NCI-H146 treated with DMSO at 0.1 percent for 48 hours (cell line): Measurements from ENCODE around the gene DDX10.

Source experiments
- DNase-seq: peaks from one replicate; lab custom pipeline; 2025; ENCODE audit not compliant: unreplicated experiment; lab: John Stamatoyannopoulos, UW

Gene DDX10

GRCh38 chr11:108901359-108901758 is 236.5 kb downstream of the DDX10 start:
- DNase-seq: no peak

- no peak for DNase-seq
These were observed 237.2 kb downstream of the DDX10 start for GRCh38 chr11:108902027-108902469.

GRCh38 chr11:108904480-108904879 is 239.6 kb downstream of the DDX10 start:
- no peak for DNase-seq

- no peak for DNase-seq
These were observed 241.5 kb downstream of the DDX10 start for GRCh38 chr11:108906329-108906728.

- DNase-seq: no peak
These were observed 242.0 kb downstream of the DDX10 start for GRCh38 chr11:108906826-108907225.

- DNase-seq: no peak
These were observed 244.2 kb downstream of the DDX10 start for GRCh38 chr11:108909041-108909440.

- no peak for DNase-seq
These were observed 245.1 kb downstream of the DDX10 start for GRCh38 chr11:108909921-108910320.

GRCh38 chr11:108912581-108912980 is 247.7 kb downstream of the DDX10 start:
- DNase-seq: no peak

GRCh38 chr11:108913204-108913603 is 248.3 kb downstream of the DDX10 start:
- no peak for DNase-seq

GRCh38 chr11:108914211-108914610 is 249.3 kb downstream of the DDX10 start:
- no peak for DNase-seq

GRCh38 chr11:108914981-108915380 is 250.1 kb downstream of the DDX10 start:
- DNase-seq: no peak

GRCh38 chr11:108915666-108916065 is 250.8 kb downstream of the DDX10 start:
- DNase-seq: no peak

GRCh38 chr11:108916290-108916689 is 251.4 kb downstream of the DDX10 start:
- no peak for DNase-seq

GRCh38 chr11:108916935-108917334 is 252.1 kb downstream of the DDX10 start:
- DNase-seq: no peak

GRCh38 chr11:108921211-108921610 is 256.3 kb downstream of the DDX10 start:
- DNase-seq: no peak

GRCh38 chr11:108922241-108922640 is 257.4 kb downstream of the DDX10 start:
- DNase-seq: no peak

GRCh38 chr11:108923413-108923812 is 258.5 kb downstream of the DDX10 start:
- no peak for DNase-seq

- no peak for DNase-seq
These were observed 261.4 kb downstream of the DDX10 start for GRCh38 chr11:108926171-108926840.

GRCh38 chr11:108926841-108927577 is 262.1 kb downstream of the DDX10 start:
- DNase-seq: no peak

GRCh38 chr11:108927791-108928545 is 263.1 kb downstream of the DDX10 start:
- no peak for DNase-seq

- DNase-seq: no peak
These were observed 264.4 kb downstream of the DDX10 start for GRCh38 chr11:108929241-108929640.

- no peak for DNase-seq
These were observed 266.3 kb downstream of the DDX10 start for GRCh38 chr11:108931168-108931567.
